ENCODE data around the gene RBPJ. TPM values are rescaled to one million over a fixed set of nuclear protein-coding genes. Genes with fewer than 3 reads are reported as not detected.

The RBPJ gene
- total RNA-seq, 1 experiment from 2014 or later, result 53.8 TPM

GRCh38 chr4:26452565-26453531, 132.0 kb downstream of the RBPJ start:
- Histone ChIP-seq H3K9me3 (ENCODE audit: insufficient read depth, low read depth) (no peaks in the 10 kb centered on the region), H3K4me2 (no peak overlapping the region), H3K79me2 (ENCODE audit: low read depth) (no peaks in the 10 kb centered on the region), H3K4me3 (no peak overlapping the region), H3K27ac (no peak overlapping the region), H3K27me3 (ENCODE audit: insufficient read depth, low read depth) (no peaks in the 10 kb centered on the region), H4K20me1 (ENCODE audit: insufficient read depth) (no peaks in the 10 kb centered on the region), H2AFZ (no peak overlapping the region), H3K4me1 (replicated peaks; ENCODE audit: insufficient read depth) (no peaks in the 10 kb centered on the region), H3K36me3 (ENCODE audit: low read depth) (no peaks in the 10 kb centered on the region), H3F3A (ENCODE audit: insufficient read depth, low read depth) (no peaks in the 10 kb centered on the region), H3K9me2 (ENCODE audit: insufficient read depth) (no peaks in the 10 kb centered on the region)
- CTCF ChIA-PET, result no interaction called here
- intact Hi-C loops (cut with micrococcal nuclease; ENCODE audit: unreplicated experiment), result no loop called here
- no peak for DNase-seq
- TF ChIP-seq CTCF (conservative IDR thresholded peaks at IDR 0.05) (no peak), EZH2 (IDR thresholded peaks at IDR 0.05; ENCODE audit: low read depth) (no peak)
- BruUV-seq (replicated peaks), result no TSS peak
- POLR2A ChIA-PET (ENCODE audit: unreplicated experiment), result no interaction called here

GRCh38 chr4:26454961-26455360, 134.1 kb downstream of the RBPJ start:
- H3K4me1 ChIP-seq (replicated peaks; ENCODE audit: insufficient read depth), result no peaks in the 10 kb centered on the region
- ChIA-PET POLR2A (ENCODE audit: unreplicated experiment) (interaction anchor here (0.6 kb wide), 1 partner anchor 575 kb away, joined by 3 read pairs; no protein-coding TSS in a partner anchor), CTCF (no interaction called here)
- no TSS peak for BruUV-seq (replicated peaks)
- intact Hi-C loops (cut with micrococcal nuclease; ENCODE audit: unreplicated experiment), result no loop called here
- no peaks in the 10 kb centered on the region for H4K20me1 ChIP-seq (ENCODE audit: insufficient read depth)
- H2AFZ ChIP-seq, result no peak overlapping the region
- H3K9me3 ChIP-seq (ENCODE audit: insufficient read depth, low read depth), result no peaks in the 10 kb centered on the region
- no peaks in the 10 kb centered on the region for H3K79me2 ChIP-seq (ENCODE audit: low read depth)
- H3K36me3 ChIP-seq (ENCODE audit: low read depth), result no peaks in the 10 kb centered on the region
- DNase-seq, result no peak
- H3K27me3 ChIP-seq (ENCODE audit: insufficient read depth, low read depth), result no peaks in the 10 kb centered on the region
- H3K4me3 ChIP-seq, result no peak overlapping the region
- no peak overlapping the region for H3K4me2 ChIP-seq
- no peaks in the 10 kb centered on the region for H3F3A ChIP-seq (ENCODE audit: insufficient read depth, low read depth)
- H3K27ac ChIP-seq, result no peak overlapping the region
- no peaks in the 10 kb centered on the region for H3K9me2 ChIP-seq (ENCODE audit: insufficient read depth)
- TF ChIP-seq EZH2 (IDR thresholded peaks at IDR 0.05; ENCODE audit: low read depth) (no peak), CTCF (conservative IDR thresholded peaks at IDR 0.05) (no peak)

- Histone ChIP-seq H3K4me2 (no peak overlapping the region), H3K36me3 (ENCODE audit: low read depth) (no peaks in the 10 kb centered on the region), H3K79me2 (ENCODE audit: low read depth) (no peaks in the 10 kb centered on the region), H3F3A (ENCODE audit: insufficient read depth, low read depth) (no peaks in the 10 kb centered on the region), H2AFZ (no peak overlapping the region), H3K27me3 (ENCODE audit: insufficient read depth, low read depth) (no peaks in the 10 kb centered on the region), H3K4me1 (replicated peaks; ENCODE audit: insufficient read depth) (no peaks in the 10 kb centered on the region), H3K4me3 (no peak overlapping the region), H3K9me2 (ENCODE audit: insufficient read depth) (no peaks in the 10 kb centered on the region), H4K20me1 (ENCODE audit: insufficient read depth) (no peaks in the 10 kb centered on the region), H3K27ac (no peak overlapping the region), H3K9me3 (ENCODE audit: insufficient read depth, low read depth) (no peaks in the 10 kb centered on the region)
- ChIA-PET CTCF (no interaction called here), POLR2A (ENCODE audit: unreplicated experiment) (no interaction called here)
- BruUV-seq (replicated peaks), result no TSS peak
- TF ChIP-seq EZH2 (IDR thresholded peaks at IDR 0.05; ENCODE audit: low read depth) (no peak), CTCF (conservative IDR thresholded peaks at IDR 0.05) (no peak)
- DNase-seq, result no peak
- intact Hi-C loops (cut with micrococcal nuclease; ENCODE audit: unreplicated experiment), result no loop called here
Measured at GRCh38 chr4:26455571-26455970, 134.8 kb downstream of the RBPJ start.
